ENCODE data around the gene PYGM.

Gene PYGM

GRCh38 chr11:64757549-64758329 lies 2.0 kb downstream of the PYGM start:
- H3K4me1 ChIP-seq = peaks cover 8% of the 10 kb centered on the region
- no peaks in the 10 kb centered on the region for H3K27me3 ChIP-seq
- DNase-seq = no peak
- no peak for TF ChIP-seq CTCF (IDR thresholded peaks at IDR 0.05; ENCODE audit: low read depth, low read length)
- H3K4me3 ChIP-seq (ENCODE audit: low read depth, low read length) = no peak overlapping the region
- H3K36me3 ChIP-seq = peaks cover 1% of the 10 kb centered on the region; the same call in 1 of the 2 replicates
- H3K9me3 ChIP-seq = no peaks in the 10 kb centered on the region

- no peaks in the 10 kb centered on the region for H3K27me3 ChIP-seq
- no peak for TF ChIP-seq CTCF (IDR thresholded peaks at IDR 0.05; ENCODE audit: low read depth, low read length)
- no peak overlapping the region for H3K4me3 ChIP-seq (ENCODE audit: low read depth, low read length)
- no peaks in the 10 kb centered on the region for H3K9me3 ChIP-seq
- no peaks in the 10 kb centered on the region for H3K36me3 ChIP-seq
- DNase-seq = no peak
- peaks cover 8% of the 10 kb centered on the region for H3K4me1 ChIP-seq
Observed at GRCh38 chr11:64755681-64756361, 4.0 kb downstream of the PYGM start.

GRCh38 chr11:64754919-64755662 lies 4.7 kb downstream of the PYGM start:
- H3K27me3 ChIP-seq = no peaks in the 10 kb centered on the region
- no peak overlapping the region for H3K4me3 ChIP-seq (ENCODE audit: low read depth, low read length)
- no peaks in the 10 kb centered on the region for H3K9me3 ChIP-seq
- H3K4me1 ChIP-seq = peaks cover 3% of the 10 kb centered on the region; the same call in 1 of the 2 replicates
- no peaks in the 10 kb centered on the region for H3K36me3 ChIP-seq
- TF ChIP-seq CTCF (IDR thresholded peaks at IDR 0.05; ENCODE audit: low read depth, low read length) = no peak
- no peak for DNase-seq

- TF ChIP-seq CTCF (IDR thresholded peaks at IDR 0.05; ENCODE audit: low read depth, low read length) = no peak
- no peaks in the 10 kb centered on the region for H3K27me3 ChIP-seq
- no peak overlapping the region for H3K4me3 ChIP-seq (ENCODE audit: low read depth, low read length)
- H3K36me3 ChIP-seq = no peaks in the 10 kb centered on the region
- DNase-seq = no peak
- no peaks in the 10 kb centered on the region for H3K9me3 ChIP-seq
- H3K4me1 ChIP-seq = no peaks in the 10 kb centered on the region
Observed at GRCh38 chr11:64754124-64754918, 5.5 kb downstream of the PYGM start.

GRCh38 chr11:64753380-64754123 lies 6.2 kb downstream of the PYGM start:
- H3K27me3 ChIP-seq = no peaks in the 10 kb centered on the region
- no peak for DNase-seq
- H3K4me3 ChIP-seq (ENCODE audit: low read depth, low read length) = no peak overlapping the region
- no peaks in the 10 kb centered on the region for H3K4me1 ChIP-seq
- H3K36me3 ChIP-seq = no peaks in the 10 kb centered on the region
- no peaks in the 10 kb centered on the region for H3K9me3 ChIP-seq
- no peak for TF ChIP-seq CTCF (IDR thresholded peaks at IDR 0.05; ENCODE audit: low read depth, low read length)
